D721Med (cell line): ENCODE results near the gene ERBB4.

ENCODE experiments used
- DNase-seq: peaks from one replicate; pipeline ENCODE4 v3.0.0; 2011; ENCODE audit warnings: low spot score; ENCODE audit not compliant: insufficient read length
- FAIRE-seq: peaks from 2 replicates; lab custom pipeline; 2011; peaks lifted over from hg19 to GRCh38; lab: Jason Lieb, UNC
- TF ChIP-seq, protein P1 (sequence below): IDR thresholded peaks from 2 replicates; pipeline ENCODE4 v1.5.1; 2012; ENCODE audit warnings: mild to moderate bottlenecking, control low read depth; ENCODE audit not compliant: insufficient read depth; ENCODE audit errors: missing control alignments

The ERBB4 gene

DNA sequence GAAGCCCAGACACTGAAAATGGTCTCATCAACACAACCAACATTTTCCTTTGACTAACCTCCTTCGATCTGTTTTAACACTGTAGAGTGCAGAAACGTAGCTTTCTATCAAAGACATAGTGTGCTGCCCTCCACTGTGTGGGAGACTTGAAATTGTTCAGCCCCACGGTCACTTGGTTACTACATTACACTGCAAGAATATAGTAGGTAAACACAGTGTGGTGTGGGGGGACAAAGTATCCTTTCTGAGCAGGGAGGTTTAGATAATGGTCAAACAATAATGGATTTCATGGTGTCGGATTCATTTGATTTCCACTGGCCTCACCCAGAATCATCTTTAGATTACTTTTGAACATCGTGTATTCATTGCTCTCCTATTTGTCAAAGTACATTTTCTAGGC lies 181.0 kb downstream of the ERBB4 start:
- FAIRE-seq (no peak), DNase-seq (no peak)
- TF ChIP-seq, protein P1, sequence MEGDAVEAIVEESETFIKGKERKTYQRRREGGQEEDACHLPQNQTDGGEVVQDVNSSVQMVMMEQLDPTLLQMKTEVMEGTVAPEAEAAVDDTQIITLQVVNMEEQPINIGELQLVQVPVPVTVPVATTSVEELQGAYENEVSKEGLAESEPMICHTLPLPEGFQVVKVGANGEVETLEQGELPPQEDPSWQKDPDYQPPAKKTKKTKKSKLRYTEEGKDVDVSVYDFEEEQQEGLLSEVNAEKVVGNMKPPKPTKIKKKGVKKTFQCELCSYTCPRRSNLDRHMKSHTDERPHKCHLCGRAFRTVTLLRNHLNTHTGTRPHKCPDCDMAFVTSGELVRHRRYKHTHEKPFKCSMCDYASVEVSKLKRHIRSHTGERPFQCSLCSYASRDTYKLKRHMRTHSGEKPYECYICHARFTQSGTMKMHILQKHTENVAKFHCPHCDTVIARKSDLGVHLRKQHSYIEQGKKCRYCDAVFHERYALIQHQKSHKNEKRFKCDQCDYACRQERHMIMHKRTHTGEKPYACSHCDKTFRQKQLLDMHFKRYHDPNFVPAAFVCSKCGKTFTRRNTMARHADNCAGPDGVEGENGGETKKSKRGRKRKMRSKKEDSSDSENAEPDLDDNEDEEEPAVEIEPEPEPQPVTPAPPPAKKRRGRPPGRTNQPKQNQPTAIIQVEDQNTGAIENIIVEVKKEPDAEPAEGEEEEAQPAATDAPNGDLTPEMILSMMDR: no peak

DNA sequence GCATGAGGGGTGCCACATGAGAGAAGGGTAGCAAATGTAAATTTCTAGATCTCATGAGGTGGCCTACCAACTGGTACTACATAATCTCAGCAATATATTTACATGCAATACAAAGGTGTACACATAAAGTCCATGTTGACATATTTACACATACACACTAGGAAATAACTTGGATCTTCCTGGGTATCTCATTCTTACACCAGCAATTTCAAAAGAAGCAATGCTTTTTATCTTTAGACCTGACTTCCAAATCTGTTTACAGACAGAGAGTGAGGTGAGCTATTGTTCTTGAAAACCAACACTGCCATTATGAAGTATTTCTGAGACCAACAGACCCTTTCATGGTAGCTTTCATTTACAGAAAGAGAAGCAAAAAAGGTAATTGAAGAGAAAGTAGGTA lies 184.2 kb downstream of the ERBB4 start:
- no peak for FAIRE-seq
- TF ChIP-seq, protein P1: no peak
- DNase-seq: no peak

DNA sequence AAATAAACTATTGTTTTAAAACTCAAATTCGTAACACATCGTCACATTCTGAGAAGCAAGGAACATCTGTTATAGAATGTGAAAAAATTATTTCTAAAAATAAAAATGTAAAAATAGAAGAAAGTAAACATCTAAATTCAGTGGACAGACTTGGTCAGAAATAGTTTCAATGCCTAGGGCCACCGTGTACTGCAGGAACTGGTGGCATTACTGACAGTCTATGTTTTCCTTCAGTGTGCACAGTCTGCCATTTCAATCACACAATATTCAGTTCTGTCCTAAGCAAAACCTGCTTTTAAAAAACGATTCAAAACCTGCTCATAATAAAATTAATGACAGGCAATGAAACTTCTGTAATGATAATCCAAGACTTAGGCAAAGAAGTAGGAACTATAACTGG lies 190.1 kb downstream of the ERBB4 start:
- TF ChIP-seq, protein P1: no peak
- FAIRE-seq (no peak), DNase-seq (no peak)

GRCh38 chr2:212346865-212347264 lies 191.7 kb downstream of the ERBB4 start:
- TF ChIP-seq, protein P1: no peak
- DNase-seq (no peak), FAIRE-seq (no peak)

- FAIRE-seq: no peak
- DNase-seq: no peak
- TF ChIP-seq, protein P1: no peak
These were observed 192.6 kb downstream of the ERBB4 start for GRCh38 chr2:212345966-212346365.

DNA sequence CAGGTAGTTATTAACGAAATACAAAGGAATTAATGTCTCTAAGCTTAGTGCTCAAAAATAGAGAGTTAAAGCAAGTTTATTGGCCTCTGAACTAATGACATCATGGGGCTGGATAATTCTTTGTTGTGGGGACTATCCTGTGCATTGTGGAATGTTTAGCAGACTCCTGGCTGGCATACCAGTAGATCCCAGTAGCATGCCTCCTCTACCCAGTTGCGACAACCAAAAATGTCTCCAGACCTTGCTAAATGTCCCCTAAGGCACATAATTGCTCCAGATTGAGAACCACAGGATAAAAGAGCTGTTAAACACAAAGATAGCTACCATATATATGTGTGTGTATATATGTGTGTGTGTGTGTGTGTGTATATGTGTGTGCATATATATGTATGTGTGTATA lies 194.5 kb downstream of the ERBB4 start:
- no peak for FAIRE-seq

DNA sequence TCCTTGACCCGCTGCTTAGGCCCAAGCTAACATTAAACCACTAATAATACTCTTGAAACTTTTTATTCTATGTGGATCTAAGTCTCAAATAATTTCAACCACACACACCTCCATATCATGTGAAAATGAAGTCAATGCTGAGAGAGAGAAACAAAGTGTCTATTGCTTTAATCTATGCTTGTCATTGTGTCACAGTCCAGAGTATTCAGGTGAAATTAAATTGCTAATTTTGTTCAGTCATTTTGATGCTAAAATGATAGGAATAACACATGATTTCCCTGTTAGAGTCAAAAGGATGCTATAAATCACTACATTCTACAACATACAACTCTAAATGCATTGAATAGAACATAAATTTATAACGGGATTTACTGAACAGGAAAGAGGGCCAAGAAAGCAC lies 195.4 kb downstream of the ERBB4 start:
- no peak for FAIRE-seq
- no peak for DNase-seq
- TF ChIP-seq, protein P1: no peak

More for the DNA sequence above, 194.5 kb downstream of the ERBB4 start:
- TF ChIP-seq, protein P1: no peak
- no peak for DNase-seq
